ENCODE measurements around the gene SLC22A8. TPM values are rescaled to one million over a fixed set of nuclear protein-coding genes. Genes with fewer than 3 reads are reported as not detected.

SLC22A8 gene
- total RNA-seq, 2 experiments from 2014 or later: not detected

- ChIA-PET POLR2A (no interaction called here), CTCF (interaction anchor here (0.9 to 1.2 kb wide), 2 partner anchors 12 to 91 kb away, joined by 3 read pairs; no protein-coding TSS in a partner anchor)
Observed at GRCh38 chr11:62996271-62996670, 19.4 kb downstream of the SLC22A8 start.

- ChIA-PET POLR2A (no interaction called here), CTCF (no interaction called here)
Observed at GRCh38 chr11:62994775-62995174, 20.9 kb downstream of the SLC22A8 start.

DNA sequence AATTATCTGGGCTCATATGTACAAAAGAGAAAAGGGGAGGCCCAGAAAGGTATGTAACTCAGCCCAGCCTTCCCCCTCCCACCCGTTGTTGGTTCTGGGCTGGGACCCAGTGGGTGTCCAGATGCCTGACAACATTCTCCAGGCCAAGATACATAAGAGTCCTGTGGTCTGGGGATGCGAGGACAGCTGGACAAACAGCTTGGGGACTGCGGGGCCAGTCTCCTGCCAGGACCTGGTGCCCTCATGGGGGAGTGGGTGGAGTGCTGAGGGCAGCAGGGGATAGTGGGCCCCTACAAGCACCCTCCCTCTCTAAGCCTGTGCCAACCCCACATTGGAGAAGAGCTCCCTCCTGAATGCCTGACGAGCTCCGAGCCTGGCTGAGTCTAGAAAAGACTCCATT, 27.4 kb downstream of the SLC22A8 start:
- ChIA-PET POLR2A (no interaction called here), CTCF (no interaction called here)

DNA sequence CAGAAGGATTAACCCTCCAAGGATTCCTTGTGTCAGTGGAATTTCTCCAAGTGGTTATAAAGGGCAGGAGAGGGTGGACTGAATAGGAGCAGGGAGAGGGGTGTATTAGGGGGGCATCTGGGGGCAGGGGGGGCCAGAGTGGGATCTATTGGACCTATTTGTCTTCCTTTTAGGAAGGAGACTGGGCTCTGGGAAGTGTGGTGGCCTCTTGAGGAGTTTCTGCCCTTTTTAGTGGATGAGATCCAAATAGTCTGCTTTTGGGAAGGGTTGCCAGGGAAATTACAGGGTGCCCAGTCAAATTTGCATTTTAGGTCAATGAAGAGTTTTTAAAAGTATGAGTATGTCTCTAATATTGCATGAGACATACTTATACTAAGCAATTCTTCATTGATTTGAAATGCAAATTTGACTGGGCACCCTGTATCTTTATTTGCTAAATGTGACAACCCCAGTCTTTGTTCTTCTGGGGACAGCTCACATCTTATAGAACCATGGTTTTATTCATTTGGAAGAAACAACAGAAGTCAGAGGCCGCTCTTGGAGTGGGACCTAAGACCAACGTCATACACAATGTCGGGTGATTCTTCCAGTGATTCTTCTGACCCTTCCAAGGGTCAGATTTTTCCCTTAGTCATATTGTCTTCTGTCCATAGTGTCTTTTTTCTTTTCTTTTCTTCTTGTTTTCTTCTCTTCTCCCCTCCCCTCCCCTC, 30.4 kb downstream of the SLC22A8 start:
- ChIA-PET POLR2A (no interaction called here), CTCF (no interaction called here)

DNA sequence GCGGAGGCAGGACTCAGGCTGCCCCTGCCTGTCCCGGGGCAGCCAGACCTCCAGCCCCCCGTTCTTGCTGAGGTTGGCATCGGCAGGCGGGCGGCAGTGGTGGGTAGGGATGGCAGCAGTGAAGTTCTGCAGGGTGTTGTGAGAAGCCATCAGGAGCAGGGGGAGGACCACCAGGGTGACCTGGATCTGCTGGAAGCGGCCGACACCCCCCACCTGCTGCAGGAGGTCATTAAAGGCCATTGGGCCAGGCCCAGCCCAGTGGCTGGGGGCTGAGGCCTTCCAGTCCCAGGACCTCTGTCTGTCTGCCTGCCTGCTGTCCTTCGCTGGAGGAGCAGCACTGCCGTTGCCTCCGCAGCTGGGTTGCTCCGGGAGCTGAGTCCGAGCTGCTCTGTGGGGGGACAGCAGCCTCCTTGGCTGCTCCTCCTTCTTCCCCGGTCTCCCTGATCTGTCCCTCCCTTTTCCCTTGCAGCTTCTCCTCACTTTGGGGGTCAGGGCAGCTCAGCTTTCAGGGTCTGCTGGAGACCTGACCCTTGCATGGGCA, 31.1 kb downstream of the SLC22A8 start, which contains the start of gene SLC22A6:
Gene SLC22A6 (minus strand): TSS at position 517 of the 541 bp plus-strand sequence. CDS start 277 bp downstream, at position 240.
- ChIA-PET POLR2A (no interaction called here), CTCF (no interaction called here)

GRCh38 chr11:62983536-62984199, 32.0 kb downstream of the SLC22A8 start:
- ChIA-PET POLR2A (no interaction called here), CTCF (interaction anchor here (0.6 kb wide), 1 partner anchor 86 kb away, joined by 3 read pairs; no protein-coding TSS in a partner anchor)

GRCh38 chr11:62981743-62982142, 33.9 kb downstream of the SLC22A8 start:
- ChIA-PET CTCF (no interaction called here), POLR2A (no interaction called here)

DNA sequence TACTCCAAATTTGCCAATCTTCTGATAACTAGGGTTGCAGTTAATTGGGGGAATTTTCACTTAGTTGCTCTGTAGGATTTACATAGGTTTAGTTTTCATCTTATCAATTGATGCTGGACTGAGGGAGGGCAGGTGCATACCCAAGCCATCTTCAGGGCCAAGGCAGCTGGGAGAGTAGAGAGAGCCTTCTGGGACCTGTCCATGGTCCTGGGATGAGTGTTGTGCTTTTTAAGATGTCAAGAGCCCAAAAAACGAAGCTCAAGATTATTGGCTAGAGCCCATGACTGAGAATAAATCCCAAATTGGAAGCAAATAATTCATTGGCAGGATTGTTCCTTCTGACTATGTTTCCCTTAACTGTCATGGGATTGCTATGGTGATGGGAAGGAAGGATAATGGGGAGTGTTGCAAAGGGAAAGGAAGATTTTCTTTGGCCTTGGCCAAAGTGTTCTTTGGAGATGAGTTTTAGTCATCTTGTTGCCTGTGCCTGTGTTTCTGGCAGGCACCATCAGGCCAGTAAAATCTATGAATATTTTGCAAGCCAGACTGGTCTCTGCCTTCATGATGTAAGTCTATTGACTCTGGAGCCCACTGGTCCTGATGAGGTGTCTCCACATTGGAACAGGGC, 35.4 kb downstream of the SLC22A8 start:
- ChIA-PET POLR2A (no interaction called here), CTCF (interaction anchor here (1.3 kb wide), 1 partner anchor 44 kb away, joined by 5 read pairs; no protein-coding TSS in a partner anchor)

GRCh38 chr11:62976109-62976508, 39.5 kb downstream of the SLC22A8 start:
- ChIA-PET CTCF (interaction anchor here (0.6 to 2.3 kb wide), 4 partner anchors 11 to 263 kb away, joined by 3 to 16 read pairs (median 3); no protein-coding TSS in a partner anchor), POLR2A (no interaction called here)

DNA sequence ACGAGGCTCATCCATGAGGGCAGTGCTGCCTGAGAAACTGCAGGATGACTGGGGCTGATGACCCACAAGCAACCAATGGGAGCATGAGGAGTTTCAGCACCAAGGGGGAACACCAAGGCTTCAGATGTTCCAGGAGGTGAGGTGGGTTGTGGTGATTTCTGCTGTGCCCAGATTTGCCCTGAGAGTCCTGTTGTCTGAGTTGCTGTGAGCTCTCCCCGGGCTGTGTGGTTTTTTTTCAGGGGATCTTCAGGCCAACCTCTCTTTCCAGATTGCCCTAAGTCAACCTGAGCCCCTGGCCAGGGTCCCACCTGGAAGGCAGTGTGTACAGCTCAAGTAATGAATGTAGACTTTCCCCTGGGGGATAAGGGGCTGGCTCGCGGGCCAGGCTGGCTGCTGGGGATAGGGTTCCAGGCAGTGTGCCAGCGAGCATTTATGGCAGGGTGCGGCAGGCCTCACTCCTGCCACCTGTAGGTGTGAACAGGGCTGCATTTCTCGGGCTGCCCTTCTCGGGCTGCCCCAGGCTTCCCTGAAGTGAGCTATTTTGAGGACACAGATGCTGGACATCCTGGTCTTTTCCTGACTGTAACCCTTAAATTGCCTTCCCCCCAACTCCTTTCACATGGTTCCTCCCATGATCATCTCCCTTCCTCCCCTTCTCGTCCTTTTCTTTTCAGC, 40.7 kb downstream of the SLC22A8 start:
- CTCF ChIA-PET: interaction anchor here (0.7 to 2.3 kb wide), 6 partner anchors 26 to 71 kb away, joined by 3 to 16 read pairs (median 3); partner anchors contain the start of gene CHRM1

GRCh38 chr11:62965574-62965973, 50.1 kb downstream of the SLC22A8 start:
- ChIA-PET POLR2A (no interaction called here), CTCF (interaction anchor here (1.0 to 1.5 kb wide), 2 partner anchors 10 to 59 kb away, joined by 3 read pairs; no protein-coding TSS in a partner anchor)

More for the DNA sequence above, 40.7 kb downstream of the SLC22A8 start:
- POLR2A ChIA-PET: no interaction called here

DNA sequence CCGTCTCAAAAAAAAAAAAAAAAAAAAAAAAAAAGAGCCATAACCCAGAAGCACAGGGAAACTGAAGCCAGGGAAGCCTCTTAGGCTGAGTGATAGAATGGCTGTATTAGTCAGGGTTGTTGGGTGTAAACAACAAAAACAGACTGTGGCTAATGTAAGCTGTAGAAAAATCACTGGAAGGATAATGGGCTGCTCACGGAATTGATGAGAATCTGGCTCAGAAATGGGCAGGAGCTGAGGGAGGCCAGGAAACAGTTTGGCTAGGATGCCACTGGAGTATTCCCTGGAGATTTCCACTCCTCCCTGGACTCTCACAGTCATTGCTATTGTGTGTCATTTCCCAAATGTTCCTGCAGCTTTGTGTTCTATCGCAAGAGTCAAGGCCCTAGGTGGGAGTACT, 53.2 kb downstream of the SLC22A8 start:
- ChIA-PET CTCF (no interaction called here), POLR2A (no interaction called here)

- ChIA-PET POLR2A (no interaction called here), CTCF (interaction anchor here (0.7 kb wide), 1 partner anchor 12 kb away, joined by 3 read pairs; no protein-coding TSS in a partner anchor)
Observed at GRCh38 chr11:62961017-62961570, 54.5 kb downstream of the SLC22A8 start.

DNA sequence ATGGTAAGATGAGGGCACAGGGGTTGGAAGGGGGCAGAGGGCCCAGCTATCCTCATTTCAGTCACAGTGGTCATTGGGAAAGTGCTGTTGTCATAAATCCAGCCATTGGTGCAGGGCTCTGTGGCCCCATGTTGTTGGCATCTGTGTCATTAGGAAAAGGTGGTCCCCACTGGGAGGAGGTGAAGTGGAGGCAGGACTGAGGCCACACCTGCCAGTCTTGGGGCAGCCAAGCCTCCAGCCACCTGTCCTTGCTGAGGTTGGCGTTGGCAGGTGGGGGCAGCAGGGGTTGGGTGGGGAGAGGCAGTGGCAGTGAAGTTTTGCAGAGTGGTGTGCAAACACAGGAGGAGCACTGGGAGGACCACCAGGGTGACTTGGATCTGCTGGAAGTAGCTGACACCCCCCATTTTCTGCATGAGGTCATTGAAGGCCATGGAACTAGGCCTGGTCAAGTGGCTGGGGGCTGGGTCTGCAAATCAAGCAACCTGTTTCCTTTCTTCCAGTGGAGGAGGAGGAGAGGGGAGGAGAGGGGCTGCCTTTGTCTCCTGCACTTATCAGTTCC, 56.1 kb downstream of the SLC22A8 start:
- ChIA-PET CTCF (no interaction called here), POLR2A (no interaction called here)

GRCh38 chr11:62958547-62959421, 56.9 kb downstream of the SLC22A8 start:
- CTCF ChIA-PET: no interaction called here
- POLR2A ChIA-PET: no interaction called here

- ChIA-PET POLR2A (no interaction called here), CTCF (interaction anchor here (1.0 kb wide), 1 partner anchor 51 kb away, joined by 4 read pairs; no protein-coding TSS in a partner anchor)
Observed at GRCh38 chr11:62957147-62957546, 58.5 kb downstream of the SLC22A8 start.

DNA sequence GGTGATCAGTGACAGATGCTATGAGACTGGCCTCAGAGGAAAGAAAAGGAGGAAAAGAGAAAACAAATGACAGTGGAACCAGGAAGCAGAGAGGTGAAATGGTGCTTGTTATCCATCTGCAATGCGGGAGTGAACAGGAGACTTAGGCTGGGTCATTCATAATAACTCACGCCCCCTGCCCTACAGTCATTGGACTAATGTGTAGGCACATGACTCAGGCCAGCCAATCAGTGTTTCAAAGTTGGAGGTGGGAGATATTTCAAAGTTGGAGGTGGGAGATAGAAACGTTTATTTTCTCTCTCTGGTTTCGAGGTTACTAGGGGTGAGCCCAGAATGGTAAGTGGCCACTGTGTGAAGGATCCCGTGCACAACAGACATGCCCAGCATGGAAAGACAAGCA, 61.2 kb downstream of the SLC22A8 start:
- POLR2A ChIA-PET: no interaction called here
- CTCF ChIA-PET: no interaction called here

GRCh38 chr11:62953811-62954210, 61.8 kb downstream of the SLC22A8 start:
- POLR2A ChIA-PET: no interaction called here
- CTCF ChIA-PET: no interaction called here

All from activated CD8-positive, alpha-beta memory T cell treated with anti-CD3 and anti-CD28 coated beads for 36 hours (primary cell).